ENCODE data around the gene ZNF101. TPM values are rescaled to one million over a fixed set of nuclear protein-coding genes. Genes with fewer than 3 reads are reported as not detected.
A peak's percentile ranks its signal among the peaks of the same experiment; 100 is the strongest.

ZNF101 gene
- total RNA-seq, 2 donors from 2014 or later: 67.1 to 77.2 TPM

GRCh38 chr19:19632661-19633060 is 36.0 kb upstream of the ZNF101 start:
- no peak for DNase-seq
- Mint-ChIP-seq H3K9me3 (no peaks in the 10 kb centered on the region), H3K4me3 (no peak overlapping the region), H3K27me3 (ENCODE audit: low read depth) (no peaks in the 10 kb centered on the region), H3K27ac (peak overlapping the region; percentile 78), H3K36me3 (ENCODE audit: insufficient read depth in 2 of 2) (peaks cover 8 to 26% of the 10 kb centered on the region in 2 donors), H3K4me1 (ENCODE audit: low read depth) (peaks cover 10% of the 10 kb centered on the region)
- no peak for ATAC-seq (replicated peaks in 1 of 2)

GRCh38 chr19:19633711-19634515 is 34.7 kb upstream of the ZNF101 start:
- DNase-seq: no peak
- H3K27me3 Mint-ChIP-seq (ENCODE audit: low read depth): no peaks in the 10 kb centered on the region
- peaks cover 8 to 28% of the 10 kb centered on the region in 2 donors for H3K36me3 Mint-ChIP-seq (ENCODE audit: insufficient read depth in 2 of 2)
- H3K27ac Mint-ChIP-seq: peak overlapping the region; percentile 47
- ATAC-seq (replicated peaks in 1 of 2): no peak
- no peaks in the 10 kb centered on the region for H3K9me3 Mint-ChIP-seq
- H3K4me3 Mint-ChIP-seq: no peak overlapping the region
- peaks cover 5% of the 10 kb centered on the region for H3K4me1 Mint-ChIP-seq (ENCODE audit: low read depth)

GRCh38 chr19:19634516-19635312 is 33.9 kb upstream of the ZNF101 start:
- Mint-ChIP-seq H3K27me3 (ENCODE audit: low read depth) (no peaks in the 10 kb centered on the region), H3K27ac (no peak overlapping the region), H3K36me3 (ENCODE audit: insufficient read depth in 2 of 2) (peaks cover 8 to 28% of the 10 kb centered on the region in 2 donors), H3K4me3 (no peak overlapping the region), H3K9me3 (no peaks in the 10 kb centered on the region), H3K4me1 (ENCODE audit: low read depth) (peaks cover 4% of the 10 kb centered on the region)
- ATAC-seq (replicated peaks in 1 of 2): no peak
- DNase-seq: no peak

DNA sequence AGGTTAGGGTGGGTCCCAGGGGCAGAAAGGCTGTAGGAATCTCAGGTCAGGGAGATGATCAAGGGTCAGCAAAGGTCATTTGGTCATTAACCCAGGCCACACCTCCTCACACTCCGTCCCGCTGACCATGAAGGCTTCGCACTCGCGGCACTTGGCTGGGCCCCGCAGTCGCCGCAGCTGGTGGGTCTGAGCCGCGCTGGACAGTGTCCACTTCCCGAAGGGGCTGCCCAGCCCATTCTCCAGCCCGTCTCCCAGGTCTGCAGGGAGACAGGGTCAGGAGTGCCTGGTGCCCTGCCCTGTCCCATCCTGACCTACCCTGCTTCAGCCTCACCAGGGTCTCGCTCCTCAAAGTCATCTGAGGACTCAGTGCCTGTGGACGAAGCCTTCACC is 33.3 kb upstream of the ZNF101 start:
- no peak overlapping the region for H3K4me3 Mint-ChIP-seq
- H3K36me3 Mint-ChIP-seq (ENCODE audit: insufficient read depth in 2 of 2): peaks cover 8 to 30% of the 10 kb centered on the region in 2 donors
- no peak for DNase-seq
- no peak overlapping the region for H3K27ac Mint-ChIP-seq
- no peak for ATAC-seq (replicated peaks in 1 of 2)
- H3K27me3 Mint-ChIP-seq (ENCODE audit: low read depth): no peaks in the 10 kb centered on the region
- H3K9me3 Mint-ChIP-seq: no peaks in the 10 kb centered on the region
- peaks cover 4% of the 10 kb centered on the region for H3K4me1 Mint-ChIP-seq (ENCODE audit: low read depth)

- no peak for DNase-seq
- no peaks in the 10 kb centered on the region for H3K9me3 Mint-ChIP-seq
- no peak for ATAC-seq (replicated peaks in 1 of 2)
- H3K27ac Mint-ChIP-seq: no peak overlapping the region
- no peaks in the 10 kb centered on the region for H3K27me3 Mint-ChIP-seq (ENCODE audit: low read depth)
- peaks cover 5% of the 10 kb centered on the region for H3K4me1 Mint-ChIP-seq (ENCODE audit: low read depth)
- H3K4me3 Mint-ChIP-seq: no peak overlapping the region
- H3K36me3 Mint-ChIP-seq (ENCODE audit: insufficient read depth in 2 of 2): peaks cover 8 to 26% of the 10 kb centered on the region in 2 donors
These were observed 32.0 kb upstream of the ZNF101 start for GRCh38 chr19:19636573-19637185.

- no peak for ATAC-seq (replicated peaks in 1 of 2)
- Mint-ChIP-seq H3K4me3 (no peak overlapping the region), H3K36me3 (ENCODE audit: insufficient read depth in 2 of 2) (peaks cover 8 to 29% of the 10 kb centered on the region in 2 donors), H3K27me3 (ENCODE audit: low read depth) (no peaks in the 10 kb centered on the region), H3K4me1 (ENCODE audit: low read depth) (peaks cover 9% of the 10 kb centered on the region), H3K9me3 (no peaks in the 10 kb centered on the region), H3K27ac (no peak overlapping the region)
- DNase-seq: no peak
These were observed 31.5 kb upstream of the ZNF101 start for GRCh38 chr19:19637186-19637522.

GRCh38 chr19:19637523-19638251 is 31.0 kb upstream of the ZNF101 start:
- DNase-seq: no peak
- H3K9me3 Mint-ChIP-seq: no peaks in the 10 kb centered on the region
- peaks cover 10 to 30% of the 10 kb centered on the region in 2 donors for H3K36me3 Mint-ChIP-seq (ENCODE audit: insufficient read depth in 2 of 2)
- no peak overlapping the region for H3K4me3 Mint-ChIP-seq
- no peaks in the 10 kb centered on the region for H3K27me3 Mint-ChIP-seq (ENCODE audit: low read depth)
- peaks cover 14% of the 10 kb centered on the region for H3K4me1 Mint-ChIP-seq (ENCODE audit: low read depth)
- ATAC-seq (replicated peaks in 1 of 2): no peak
- no peak overlapping the region for H3K27ac Mint-ChIP-seq

DNA sequence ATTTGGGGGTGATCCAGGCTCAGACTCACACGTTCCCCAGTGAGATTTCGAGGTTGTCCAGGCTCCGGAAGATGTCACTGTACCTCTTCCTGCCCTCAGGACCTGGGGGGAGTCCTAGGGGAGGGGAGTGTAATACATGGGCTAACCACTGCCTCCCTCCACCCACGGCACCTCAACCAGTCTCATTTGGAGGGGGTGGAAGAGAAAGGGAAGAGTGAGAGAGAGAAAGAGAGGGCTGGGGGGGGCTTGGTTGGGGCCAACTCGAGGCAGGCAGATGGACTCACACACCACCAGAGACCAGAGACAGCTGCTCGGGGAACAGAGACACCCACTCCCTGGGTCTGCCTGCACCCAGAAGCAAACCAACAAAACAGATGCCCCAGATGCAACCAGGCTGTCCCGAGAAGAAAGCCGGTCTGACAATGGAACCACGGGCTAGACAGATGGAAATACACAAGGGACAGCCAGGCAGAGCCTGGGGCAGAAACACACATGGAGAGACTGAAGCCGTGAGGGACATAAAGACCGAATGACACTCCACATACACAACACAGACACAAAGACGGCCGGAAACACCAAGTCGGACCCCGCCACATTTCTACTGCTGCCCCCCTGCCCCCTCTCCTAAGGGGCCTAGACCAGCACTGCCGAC is 26.0 kb upstream of the ZNF101 start:
- H3K27me3 Mint-ChIP-seq (ENCODE audit: low read depth): no peaks in the 10 kb centered on the region
- peaks cover 6 to 16% of the 10 kb centered on the region in 2 donors for H3K36me3 Mint-ChIP-seq (ENCODE audit: insufficient read depth in 2 of 2)
- peaks cover 14% of the 10 kb centered on the region for H3K4me1 Mint-ChIP-seq (ENCODE audit: low read depth)
- ATAC-seq (replicated peaks in 1 of 2) (peak; percentile 39 to 55), DNase-seq (peak; percentile 48 to 57)
- peak overlapping the region; percentile 97 to 99 for H3K4me3 Mint-ChIP-seq
- H3K9me3 Mint-ChIP-seq: no peaks in the 10 kb centered on the region
- H3K27ac Mint-ChIP-seq: peak overlapping the region; percentile 94

DNA sequence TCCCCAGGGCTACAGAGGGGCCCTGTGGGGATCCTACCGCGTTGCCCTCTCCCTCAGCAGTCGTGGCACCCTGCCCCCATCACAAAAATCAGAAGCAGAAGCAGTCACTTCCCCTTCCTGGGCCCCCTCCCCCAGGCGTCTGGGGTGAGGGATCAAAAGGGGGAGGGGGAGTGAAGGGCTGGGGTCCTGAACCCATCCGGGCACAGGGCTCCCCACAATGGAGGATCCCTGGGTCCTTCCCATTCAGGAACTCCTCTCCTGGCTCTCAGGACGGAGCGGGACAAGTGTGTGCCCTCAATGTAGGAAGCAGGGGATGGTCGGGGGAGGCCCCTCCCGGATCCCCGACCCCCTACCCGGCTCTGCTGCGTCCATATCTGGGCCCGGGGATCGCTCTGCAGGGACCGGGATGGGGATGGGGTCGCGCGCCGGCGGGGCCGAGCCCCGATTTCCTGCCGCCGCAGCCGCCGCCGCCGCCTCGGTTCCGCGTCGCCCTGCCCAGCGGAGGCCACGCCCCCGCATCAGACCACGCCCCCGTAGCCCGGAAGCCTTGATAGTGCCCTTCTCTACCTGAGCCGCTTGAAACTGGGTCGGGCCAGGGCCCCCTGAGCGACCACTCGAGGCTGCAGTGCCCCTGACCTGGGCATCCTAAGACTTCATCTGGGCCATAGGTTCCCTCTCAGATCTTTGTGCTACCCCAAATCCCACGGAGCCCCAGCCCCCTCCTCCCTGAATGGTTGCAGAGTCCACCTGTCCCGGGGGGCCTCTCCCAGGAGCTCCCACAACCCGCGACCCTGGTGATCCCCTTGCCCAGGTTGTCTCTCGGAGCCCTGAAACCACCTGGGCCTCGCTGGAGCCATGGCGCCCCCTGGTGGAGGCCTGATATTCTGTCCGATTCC is 25.2 kb upstream of the ZNF101 start, which contains the start of gene GMIP:
TSS of gene GMIP (minus strand) at position 500 of the 896 bp plus-strand sequence. CDS start at position 372, 128 bp downstream.
- no peaks in the 10 kb centered on the region for H3K9me3 Mint-ChIP-seq
- H3K4me1 Mint-ChIP-seq (ENCODE audit: low read depth): peaks cover 14% of the 10 kb centered on the region
- DNase-seq (peak; percentile 91 to 93), ATAC-seq (replicated peaks in 1 of 2) (peak; percentile 90 to 92)
- peak within 1 kb of the TSS; percentile 97 to 99 for H3K4me3 Mint-ChIP-seq
- no peaks in the 10 kb centered on the region for H3K27me3 Mint-ChIP-seq (ENCODE audit: low read depth)
- H3K36me3 Mint-ChIP-seq (ENCODE audit: insufficient read depth in 2 of 2): peaks cover 6 to 15% of the 10 kb centered on the region in 2 donors
- H3K27ac Mint-ChIP-seq: peak within 1 kb of the TSS; percentile 94

DNA sequence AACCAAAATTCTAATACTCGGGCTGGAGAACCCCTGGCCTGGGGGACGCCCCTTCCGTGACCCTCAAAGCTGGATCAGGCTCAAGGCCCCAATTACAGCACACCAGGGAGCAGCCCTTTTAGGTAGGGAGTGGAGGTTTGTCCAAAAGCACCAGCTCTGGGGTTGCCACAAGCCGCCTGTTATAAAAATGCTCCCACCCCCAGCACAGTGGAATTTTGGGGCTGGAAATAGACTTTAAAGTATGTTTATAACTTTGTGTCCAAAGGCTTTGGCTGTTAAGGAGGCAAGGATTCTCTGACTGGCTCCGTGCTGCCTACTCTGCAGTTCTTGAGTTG is 24.6 kb upstream of the ZNF101 start:
- H3K4me3 Mint-ChIP-seq: peak overlapping the region; percentile 97 to 99
- peaks cover 6 to 14% of the 10 kb centered on the region in 2 donors for H3K36me3 Mint-ChIP-seq (ENCODE audit: insufficient read depth in 2 of 2)
- peaks cover 14% of the 10 kb centered on the region for H3K4me1 Mint-ChIP-seq (ENCODE audit: low read depth)
- ATAC-seq (replicated peaks in 1 of 2) (no peak), DNase-seq (no peak)
- H3K27ac Mint-ChIP-seq: peak overlapping the region; percentile 86
- no peaks in the 10 kb centered on the region for H3K27me3 Mint-ChIP-seq (ENCODE audit: low read depth)
- no peaks in the 10 kb centered on the region for H3K9me3 Mint-ChIP-seq

DNA sequence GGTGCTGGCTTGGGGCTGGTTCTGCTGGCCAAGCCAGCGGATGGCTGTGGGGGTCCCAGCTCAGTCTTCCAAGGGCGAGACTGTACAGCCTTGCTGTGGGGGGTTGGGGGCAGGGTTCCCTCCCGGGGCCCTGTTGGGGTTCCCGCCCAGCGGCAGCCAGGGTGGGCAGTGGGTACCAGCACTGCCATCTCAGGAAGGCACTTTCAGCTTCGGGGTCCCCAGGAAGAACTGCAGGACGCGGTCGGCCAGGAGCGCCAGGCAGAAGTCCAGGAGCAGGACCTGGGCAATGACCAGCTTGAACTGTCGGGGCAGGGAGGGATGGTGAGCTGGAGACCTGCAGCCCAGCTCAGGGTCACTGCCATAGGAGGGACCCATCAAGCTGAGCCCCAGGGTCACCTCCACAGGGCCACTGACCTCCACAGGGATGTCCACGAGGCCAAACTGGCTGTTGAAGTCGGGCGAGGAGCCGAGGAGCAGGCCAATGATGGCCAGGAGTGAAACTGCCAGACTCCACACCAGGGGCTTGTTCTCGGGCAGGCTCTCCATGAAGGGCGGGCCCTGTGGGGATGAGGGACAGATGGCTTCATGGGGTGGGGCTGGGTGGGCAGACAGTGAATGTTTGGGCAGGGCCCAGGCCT is 23.3 kb upstream of the ZNF101 start:
- peaks cover 14% of the 10 kb centered on the region for H3K4me1 Mint-ChIP-seq (ENCODE audit: low read depth)
- H3K27me3 Mint-ChIP-seq (ENCODE audit: low read depth): no peaks in the 10 kb centered on the region
- H3K27ac Mint-ChIP-seq: no peak overlapping the region
- H3K4me3 Mint-ChIP-seq: no peak overlapping the region
- no peak for ATAC-seq (replicated peaks in 1 of 2)
- no peaks in the 10 kb centered on the region for H3K9me3 Mint-ChIP-seq
- no peak for DNase-seq
- H3K36me3 Mint-ChIP-seq (ENCODE audit: insufficient read depth in 2 of 2): peaks cover 6 to 11% of the 10 kb centered on the region in 2 donors
